ENCODE results near the gene LMO1. TPM values are rescaled to one million over a fixed set of nuclear protein-coding genes. Genes with fewer than 3 reads are reported as not detected.
A peak's percentile ranks its signal among the peaks of the same experiment; 100 is the strongest.

LMO1 gene
- total and polyA plus RNA-seq, 2 of the 8 experiments (the other 6 are each of a cell fraction or from before 2014, with no cell fraction given) = 0.17 TPM; not detected in 1

DNA sequence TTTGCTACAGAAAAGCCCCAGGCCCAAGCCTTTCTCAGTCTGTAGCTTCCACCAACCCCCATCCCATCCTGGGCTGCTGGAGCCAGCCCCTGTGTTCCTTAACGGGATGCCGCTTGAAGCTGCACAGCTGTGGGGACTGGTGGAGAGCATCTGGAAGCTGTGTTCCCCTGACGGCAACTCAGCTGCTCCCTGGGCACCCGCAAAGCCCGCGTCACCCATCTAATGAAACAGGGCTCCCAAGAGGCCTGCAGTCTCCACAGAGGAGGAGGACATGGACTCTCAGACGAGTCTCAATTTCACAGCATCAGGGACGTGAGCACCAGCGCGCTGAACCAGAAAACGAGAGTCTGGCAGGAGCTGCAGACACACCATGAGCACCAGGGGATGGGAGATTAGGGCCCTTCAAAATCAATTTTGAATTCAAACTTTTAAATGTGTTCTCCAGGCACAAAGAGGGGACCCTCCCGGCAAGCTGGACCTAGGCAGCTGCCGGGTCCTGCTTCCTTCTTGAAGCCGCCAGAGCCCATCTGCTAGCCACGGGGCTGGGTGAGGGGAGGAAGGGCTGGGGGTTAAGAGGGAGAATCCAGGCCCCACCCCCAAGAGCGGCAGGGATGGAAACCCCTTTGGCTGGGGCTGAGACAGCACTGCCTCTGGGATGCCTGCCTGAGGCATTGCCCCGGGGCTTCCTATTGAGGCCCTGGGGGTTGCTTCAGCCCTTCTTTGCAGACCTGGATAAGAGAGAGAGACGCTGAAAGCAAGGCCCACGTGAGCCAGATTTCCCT lies 21.0 kb downstream of the LMO1 start:
- TF ChIP-seq ASH2L (IDR thresholded peaks at IDR 0.05; ENCODE audit: low read length) = peak; percentile 2
- no peak for TF ChIP-seq TEAD4 (IDR thresholded peaks at IDR 0.05; ENCODE audit: low read depth, low read length)
- peak; percentile 17 for TF ChIP-seq CTBP2 (IDR thresholded peaks at IDR 0.05; ENCODE audit: borderline replicate concordance, insufficient read depth, insufficient read length, low read length)
- FAIRE-seq = no peak
- Histone ChIP-seq H3K4me3 (ENCODE audit: extremely low read depth in 1 of 4, insufficient read depth in 2 of 4, low read depth in 3 of 4, low read length in 4 of 4) (0 out of 8 replicates have a peak overlapping the region, but pooled peaks of 1 of the 4 experiments have one; percentile 1), H2AFZ (ENCODE audit: low read length) (no peak overlapping the region), H3K23me2 (ENCODE audit: low read depth, low read length) (no peaks in the 10 kb centered on the region), H3K27me3 (replicated peaks in 1 of 4; ENCODE audit: control insufficient read depth in 3 of 4, extremely low read depth in 1 of 4, insufficient read depth in 3 of 4, low read length in 3 of 4) (peaks cover 0 to 1% (median 0%) of the 10 kb centered on the region in 4 experiments; a peak in 2 of 7 replicates), H3K4ac (replicated peaks; ENCODE audit: insufficient read length, low read depth, low read length) (peak overlapping the region; percentile 27), H2AK5ac (ENCODE audit: low read depth, low read length) (no peak overlapping the region), H2BK120ac (replicated peaks; ENCODE audit: low read depth, low read length) (no peak overlapping the region), H4K5ac (ENCODE audit: insufficient read length, low read depth, low read length) (peak overlapping the region; percentile 51), H4K8ac (ENCODE audit: extremely low read depth, insufficient read depth, low read length) (no peak overlapping the region), H4K91ac (replicated peaks; ENCODE audit: insufficient read length, low read length) (no peak overlapping the region), H3K14ac (ENCODE audit: insufficient read length) (no peak overlapping the region), H2BK5ac (ENCODE audit: low read depth, low read length) (0 out of 2 replicates have a peak overlapping the region, but pooled peaks have one; percentile 3), H3K27ac (ENCODE audit: low read depth, low read length) (no peak overlapping the region), H3K79me1 (ENCODE audit: low read depth, low read length) (no peaks in the 10 kb centered on the region), H2BK20ac (ENCODE audit: low read length) (0 out of 2 replicates have a peak overlapping the region, but pooled peaks have one; percentile 63), H2BK12ac (ENCODE audit: low read depth, low read length) (peak overlapping the region; percentile 75; the same call in 1 of the 2 replicates), H3K9me3 (ENCODE audit: insufficient read depth in 2 of 2, low read depth in 1 of 2, low read length in 1 of 2) (no peaks in the 10 kb centered on the region), H3K4me2 (ENCODE audit: insufficient read depth in 1 of 2, low read depth in 2 of 2, low read length in 2 of 2) (peak overlapping the region; percentile 48 to 65; a peak in 3 of 4 replicates), H3K9ac (replicated peaks in 1 of 4; ENCODE audit: extremely low read depth in 1 of 4, low read depth in 3 of 4, low read length in 3 of 4) (no peak overlapping the region), H3K79me2 (ENCODE audit: control insufficient read depth in 1 of 2, insufficient read depth in 2 of 2, low read length in 2 of 2) (no peaks in the 10 kb centered on the region), H4K20me1 (replicated peaks in 1 of 2; ENCODE audit: control insufficient read depth in 1 of 2, insufficient read depth in 2 of 2, low read length in 2 of 2) (no peaks in the 10 kb centered on the region), H3K4me1 (replicated peaks in 1 of 4; ENCODE audit: control insufficient read depth in 3 of 4, insufficient read depth in 4 of 4, low read length in 3 of 4) (peaks cover 10 to 19% (median 13%) of the 10 kb centered on the region in 4 experiments; a peak in 6 of 7 replicates), H3K36me3 (ENCODE audit: control insufficient read depth in 2 of 4, insufficient read depth in 4 of 4, low read length in 3 of 4) (no peaks in the 10 kb centered on the region), H3K18ac (ENCODE audit: extremely low read depth, low read length) (peak overlapping the region; percentile 10; the same call in 1 of the 2 replicates), H2BK15ac (ENCODE audit: low read length) (no peak overlapping the region), H3K23ac (ENCODE audit: insufficient read length) (no peak overlapping the region), H3K56ac (replicated peaks; ENCODE audit: insufficient read length, low read depth, low read length) (no peak overlapping the region)
- POLR2A ChIA-PET (ENCODE audit: partially characterized antibody) = interaction anchor here (0.6 to 1.9 kb wide), 5 partner anchors 12 to 233 kb away, joined by 3 to 5 read pairs (median 3); no protein-coding TSS in a partner anchor
- WGBS, 2 experiments (ENCODE audit: extremely low coverage in 1 of 2, insufficient coverage in 1 of 2, insufficient read length in 1 of 2, insufficient replicate concordance in 2 of 2, low coverage in 1 of 2, low lambda C conversion rate in 2 of 2, missing lambda C conversion rate in 1 of 2) = 61% methylated on average over 19 of the region's 19 CpGs; no CpG with 5 or more reads in 1 of the 2 experiments
- CTCF ChIA-PET (ENCODE audit: partially characterized antibody) = interaction anchor here (0.8 to 14.3 kb wide), 24 partner anchors 12 to 148 kb away, joined by 3 to 177 read pairs (median 4); partner anchors contain the start of gene LMO1
- no peak for DNase-seq (ENCODE audit: low read depth in 1 of 2, low spot score in 2 of 2)
